Pancreas (tissue), 10 donors: ENCODE results near the gene ETV4. TPM values are rescaled to one million over a fixed set of nuclear protein-coding genes. Genes with fewer than 3 reads are reported as not detected.

ENCODE experiments used
- ATAC-seq, 4 donors: fragments of 200-7000 bp; cut with Tn5 transposase; one replicate each; pipeline versions ENCODE4 v1.8.0 to v1.9.1; 2020; ENCODE audit warnings: mild to moderate bottlenecking in 4 of 4, moderate library complexity in 4 of 4
- DNase-seq, 6 donors: peaks; one replicate each; pipeline ENCODE4 v3.0.0-alpha.2; 2020
- FAIRE-seq: peaks from 2 replicates; lab custom pipeline; 2012; peaks lifted over from hg19 to GRCh38; lab: Jason Lieb, UNC
- H3K27ac ChIP-seq, 4 donors: fragments of 200-600 bp; sonication (generic); 1 replicate in 3 of 4; 2 replicates in 1 of 4; pipeline versions ENCODE4 v1.5.0 to v1.8.0; 2020
- H3K27me3 ChIP-seq, 4 donors: fragments of 200-600 bp; one replicate each; pipeline ENCODE4 v1.8.0; 2021
- H3K36me3 ChIP-seq, 3 donors: fragments of 200-600 bp; sonication (generic) in 1 of 3; one replicate each; pipeline versions ENCODE4 v1.5.0 to v1.8.0; 2020 to 2021
- H3K4me1 ChIP-seq, 3 donors: fragments of 200-600 bp; one replicate each; pipeline ENCODE4 v1.8.0; 2021
- H3K4me3 ChIP-seq, 4 donors: fragments of 200-600 bp; sonication (generic) in 2 of 4; one replicate each; pipeline versions ENCODE4 v1.5.0 to v1.8.0; 2020 to 2021
- H3K9me3 ChIP-seq, 4 donors: fragments of 200-600 bp; one replicate each; pipeline ENCODE4 v1.8.0; 2021
- WGBS, 2 donors: extraction: QIAGEN DNeasy Blood & Tissue Kit; methylation state at CpG; one replicate each; pipeline ENCODE4 v1.1.7; 2013; 5-methylcytosine and 5-hydroxymethylcytosine counted together
- intact Hi-C, 3 donors: fragments of 100-400 bp; cut with DNase I; formaldehyde crosslinking; loops; one replicate each; pipeline versions ENCODE4 v1.11.1 to v1.14.2; 2022
- polyA plus RNA-seq, 2 donors: library from polyadenylated mRNA; stranded (reverse); fragments of 200-250 nt; gene quantifications; one replicate each; pipeline ENCODE4 v1.2.3, GENCODE V29; 2013
- total RNA-seq, 6 donors: library from RNA; stranded (reverse); fragmentation: NEBNext Ultra II Directional in 4 of 6; extraction: Animal tissue kit (Norgen Biotek cat#: 25700) in 4 of 6; gene quantifications; one replicate each; pipeline versions ENCODE4 v1.2.1 to v1.2.4, GENCODE V29; 2021 to 2023
- TF ChIP-seq, protein P1 (sequence below), 4 donors: fragments of 200-600 bp; sonication (generic) in 3 of 4; IDR thresholded peaks; one replicate each; pipeline versions ENCODE4 v1.5.0 to v1.8.0; 2021; ENCODE audit warnings: antibody characterized with exemption in 4 of 4
- donor health status: healthy with polysubstance abuse.
- donor health status: DM: no; HTN: no; CAD: no; lungs with moderate emphysema.
- donor health status: DM: no; HTN: no; CAD: no.
- donor health status: control.
- donor health status: control.
- donor health status: Bipolar disorder and iron deficiency.
- donor health status: DM: yes; HTN: yes; CAD: no.
- donor health status: DM: no; HTN: no; CAD: no.
- donor health status: DM: no; HTN: no; CAD: no.
- donor health status: DM: yes; HTN: yes; CAD: no.

The ETV4 gene
- total and polyA plus RNA-seq, 8 donors, result 1.7 to 16.4 (median 5.0) TPM

- 72 to 80% methylated on average over 3 of the region's 3 CpGs for WGBS, 2 donors
- Histone ChIP-seq H3K27ac (no peak overlapping the region), H3K4me3 (no peak overlapping the region), H3K36me3 (no peaks in the 10 kb centered on the region), H3K4me1 (peaks cover 0 to 7% (median 4%) of the 10 kb centered on the region in 3 donors), H3K9me3 (no peaks in the 10 kb centered on the region), H3K27me3 (no peaks in the 10 kb centered on the region)
- no peak for FAIRE-seq
- TF ChIP-seq, protein P1, sequence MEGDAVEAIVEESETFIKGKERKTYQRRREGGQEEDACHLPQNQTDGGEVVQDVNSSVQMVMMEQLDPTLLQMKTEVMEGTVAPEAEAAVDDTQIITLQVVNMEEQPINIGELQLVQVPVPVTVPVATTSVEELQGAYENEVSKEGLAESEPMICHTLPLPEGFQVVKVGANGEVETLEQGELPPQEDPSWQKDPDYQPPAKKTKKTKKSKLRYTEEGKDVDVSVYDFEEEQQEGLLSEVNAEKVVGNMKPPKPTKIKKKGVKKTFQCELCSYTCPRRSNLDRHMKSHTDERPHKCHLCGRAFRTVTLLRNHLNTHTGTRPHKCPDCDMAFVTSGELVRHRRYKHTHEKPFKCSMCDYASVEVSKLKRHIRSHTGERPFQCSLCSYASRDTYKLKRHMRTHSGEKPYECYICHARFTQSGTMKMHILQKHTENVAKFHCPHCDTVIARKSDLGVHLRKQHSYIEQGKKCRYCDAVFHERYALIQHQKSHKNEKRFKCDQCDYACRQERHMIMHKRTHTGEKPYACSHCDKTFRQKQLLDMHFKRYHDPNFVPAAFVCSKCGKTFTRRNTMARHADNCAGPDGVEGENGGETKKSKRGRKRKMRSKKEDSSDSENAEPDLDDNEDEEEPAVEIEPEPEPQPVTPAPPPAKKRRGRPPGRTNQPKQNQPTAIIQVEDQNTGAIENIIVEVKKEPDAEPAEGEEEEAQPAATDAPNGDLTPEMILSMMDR (IDR thresholded peaks at IDR 0.05), result no peak
- intact Hi-C loops, result no loop called here
- ATAC-seq, result no peak
- DNase-seq, result no peak
Measured at GRCh38 chr17:43548689-43549379, 2.7 kb upstream of the ETV4 start.

- H3K36me3 ChIP-seq, result no peaks in the 10 kb centered on the region
- no peak for FAIRE-seq
Measured at GRCh38 chr17:43547659-43548256, 1.6 kb upstream of the ETV4 start.

DNA sequence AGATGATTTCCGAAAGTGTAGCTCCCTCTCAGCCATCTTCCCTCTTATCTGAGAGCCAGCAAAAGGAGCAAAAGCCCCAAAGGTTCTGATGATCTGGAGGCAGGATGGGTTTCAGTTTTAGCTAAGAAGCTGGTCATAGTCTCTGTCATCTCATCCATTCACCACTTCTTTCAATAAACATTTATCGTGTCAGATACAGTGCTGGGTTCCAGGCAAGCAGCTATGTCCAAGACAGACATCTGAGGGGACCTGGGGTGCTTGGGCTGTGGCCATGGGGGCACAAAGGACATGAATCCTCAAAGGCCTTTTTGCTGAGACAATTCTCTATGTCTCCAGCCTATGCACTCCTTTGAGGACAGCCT is 1.0 kb upstream of the ETV4 start:
- Histone ChIP-seq H3K27ac (no peak overlapping the region), H3K9me3 (no peaks in the 10 kb centered on the region), H3K4me3 (no peak overlapping the region), H3K36me3 (no peaks in the 10 kb centered on the region), H3K27me3 (no peaks in the 10 kb centered on the region), H3K4me1 (peaks cover 0 to 7% (median 4%) of the 10 kb centered on the region in 3 donors)
- FAIRE-seq, result no peak
- no peak for ATAC-seq
- WGBS, 2 donors, result 45 to 62% methylated on average over 2 of the region's 2 CpGs
- intact Hi-C loops, result no loop called here
- DNase-seq, result no peak
- TF ChIP-seq, protein P1 (IDR thresholded peaks at IDR 0.05), result no peak

More at GRCh38 chr17:43547659-43548256, 1.6 kb upstream of the ETV4 start:
- Histone ChIP-seq H3K9me3 (no peaks in the 10 kb centered on the region), H3K4me3 (no peak overlapping the region), H3K4me1 (peaks cover 0 to 7% (median 4%) of the 10 kb centered on the region in 3 donors), H3K27ac (no peak overlapping the region), H3K27me3 (no peaks in the 10 kb centered on the region)
- TF ChIP-seq, protein P1 (IDR thresholded peaks at IDR 0.05), result no peak
- DNase-seq, result no peak
- intact Hi-C loops, result no loop called here
- ATAC-seq, result no peak

DNA sequence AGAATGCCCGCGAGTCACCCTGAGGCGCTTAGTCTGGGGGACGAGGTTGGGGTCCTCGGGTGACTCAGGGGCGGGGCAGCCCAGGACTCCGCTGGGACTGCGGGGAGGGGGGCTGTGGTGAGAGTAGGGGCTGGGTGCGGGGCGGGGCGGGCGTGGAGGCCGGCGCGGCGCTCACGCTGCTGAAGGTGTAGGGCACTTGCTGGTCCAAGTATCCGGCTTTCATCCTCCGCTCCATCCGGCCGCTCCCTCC is 832 bp downstream of the ETV4 start:
- H3K27me3 ChIP-seq, result no peaks in the 10 kb centered on the region
- FAIRE-seq, result no peak
- H3K9me3 ChIP-seq, result no peaks in the 10 kb centered on the region
- peak overlapping the region; percentile 17 to 82 (median 80) for H3K27ac ChIP-seq
- peaks cover 0 to 7% (median 4%) of the 10 kb centered on the region in 3 donors for H3K4me1 ChIP-seq
- DNase-seq, result peak in 2 of 6 donors; percentile 34 to 57
- WGBS, 2 donors, result 0 to 1% methylated on average over 5 to 20 of the region's 21 CpGs
- TF ChIP-seq, protein P1 (IDR thresholded peaks at IDR 0.05), result no peak
- no peaks in the 10 kb centered on the region for H3K36me3 ChIP-seq
- ATAC-seq, result peak; percentile 54 to 66 (median 59)
- intact Hi-C loops, result no loop called here
- H3K4me3 ChIP-seq, result peak overlapping the region; percentile 5 to 60 (median 41)
